GM19463 (cell line): ENCODE results near the gene CASP8.

ENCODE experiments used
- ATAC-seq: cut with Tn5 transposase; IDR thresholded peaks from one replicate; pipeline ENCODE4 v1.9.1; 2021; ENCODE audit warnings: mild to moderate bottlenecking, moderate library complexity; ENCODE audit not compliant: unreplicated experiment

The CASP8 gene

GRCh38 chr2:201260302-201260800, at the start of gene CASP8:
CASP8 (plus strand) TSS chr2:201260536; CDS start chr2:201266487, 5,951 bp downstream.
- ATAC-seq, result no peak

GRCh38 chr2:201215963-201216362, 44.4 kb upstream of the CASP8 start:
- ATAC-seq, result no peak

GRCh38 chr2:201216918-201217317, 43.4 kb upstream of the CASP8 start:
- no peak for ATAC-seq

GRCh38 chr2:201218780-201219179, 41.6 kb upstream of the CASP8 start:
- no peak for ATAC-seq

- ATAC-seq, result no peak
These were observed 40.8 kb upstream of the CASP8 start for GRCh38 chr2:201219328-201220096.

- no peak for ATAC-seq
These were observed 40.2 kb upstream of the CASP8 start for GRCh38 chr2:201220102-201220570.

GRCh38 chr2:201223089-201224073, 37.0 kb upstream of the CASP8 start:
- ATAC-seq, result peak; percentile 90

GRCh38 chr2:201228271-201228911, 31.9 kb upstream of the CASP8 start:
- ATAC-seq, result no peak

- ATAC-seq, result no peak
These were observed 31.4 kb upstream of the CASP8 start for GRCh38 chr2:201228912-201229290.

- peak; percentile 33 for ATAC-seq
These were observed 28.4 kb upstream of the CASP8 start for GRCh38 chr2:201231781-201232466.

- ATAC-seq, result no peak
These were observed 27.9 kb upstream of the CASP8 start for GRCh38 chr2:201232467-201232815.

- ATAC-seq, result peak; percentile 89
These were observed 27.0 kb upstream of the CASP8 start for GRCh38 chr2:201233192-201233811.

GRCh38 chr2:201233812-201234662, 26.3 kb upstream of the CASP8 start:
- peak; percentile 16 for ATAC-seq

GRCh38 chr2:201234663-201235135, 25.6 kb upstream of the CASP8 start:
- no peak for ATAC-seq

- ATAC-seq, result no peak
These were observed 24.2 kb upstream of the CASP8 start for GRCh38 chr2:201235860-201236811.

GRCh38 chr2:201237486-201238123, 22.7 kb upstream of the CASP8 start:
- ATAC-seq, result no peak
